Testis (tissue), 2 donors: Measurements from ENCODE around the gene ADAMTS12.

Experiments used
- POLR2A ChIP-seq: fragments of 450-650 bp; IDR thresholded peaks from one replicate; pipeline ENCODE4 v1.6.1; 2017; ENCODE audit warnings: antibody characterized with exemption, mild to moderate bottlenecking, moderate library complexity
- TF ChIP-seq, protein P1 (sequence below), 3 experiments: fragments of 450-650 bp in 2 of 3; fragments of 200-600 bp in 1 of 3; sonication (generic) in 1 of 3; IDR thresholded peaks; one replicate each; pipeline ENCODE4 v1.5.1; 2016 to 2019; ENCODE audit warnings: antibody characterized with exemption in 3 of 3, mild to moderate bottlenecking in 2 of 3, moderate library complexity in 1 of 3

- TF ChIP-seq, protein P1, sequence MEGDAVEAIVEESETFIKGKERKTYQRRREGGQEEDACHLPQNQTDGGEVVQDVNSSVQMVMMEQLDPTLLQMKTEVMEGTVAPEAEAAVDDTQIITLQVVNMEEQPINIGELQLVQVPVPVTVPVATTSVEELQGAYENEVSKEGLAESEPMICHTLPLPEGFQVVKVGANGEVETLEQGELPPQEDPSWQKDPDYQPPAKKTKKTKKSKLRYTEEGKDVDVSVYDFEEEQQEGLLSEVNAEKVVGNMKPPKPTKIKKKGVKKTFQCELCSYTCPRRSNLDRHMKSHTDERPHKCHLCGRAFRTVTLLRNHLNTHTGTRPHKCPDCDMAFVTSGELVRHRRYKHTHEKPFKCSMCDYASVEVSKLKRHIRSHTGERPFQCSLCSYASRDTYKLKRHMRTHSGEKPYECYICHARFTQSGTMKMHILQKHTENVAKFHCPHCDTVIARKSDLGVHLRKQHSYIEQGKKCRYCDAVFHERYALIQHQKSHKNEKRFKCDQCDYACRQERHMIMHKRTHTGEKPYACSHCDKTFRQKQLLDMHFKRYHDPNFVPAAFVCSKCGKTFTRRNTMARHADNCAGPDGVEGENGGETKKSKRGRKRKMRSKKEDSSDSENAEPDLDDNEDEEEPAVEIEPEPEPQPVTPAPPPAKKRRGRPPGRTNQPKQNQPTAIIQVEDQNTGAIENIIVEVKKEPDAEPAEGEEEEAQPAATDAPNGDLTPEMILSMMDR (IDR thresholded peaks at IDR 0.05) = no peak
- no peak for TF ChIP-seq POLR2A
Observed at GRCh38 chr5:33850100-33850594, 41.6 kb downstream of the ADAMTS12 start.
